Stimulated activated naive CD8-positive, alpha-beta T cell treated with anti-CD3 and anti-CD28 coated beads, Interleukin-15, amount 100 ng/mL, for 72 hours (primary cell): ENCODE results near the gene MYT1.
"Not testable (repeated sequence)": the region's sequence is repeated elsewhere in the genome, so short reads cannot be mapped to it uniquely, and the experiment has no call there.

ENCODE experiments used
- ATAC-seq: fragments of 150-1000 bp; cut with Tn5 transposase; 2 replicates; pipeline ENCODE4 v1.10.0; 2021; ENCODE audit warnings: mild to moderate bottlenecking, moderate library complexity
- DNase-seq, 2 donors: peaks; one replicate each; pipeline ENCODE4 v3.0.0; 2021 to 2022
- H3K27ac Mint-ChIP-seq, 2 donors: one replicate each; pipeline ENCODE4 v1.8.0; 2022; ENCODE audit warnings: mild to moderate bottlenecking in 2 of 2, mixed read lengths in 2 of 2, moderate library complexity in 2 of 2
- H3K27me3 Mint-ChIP-seq: one replicate; pipeline ENCODE4 v1.8.0; 2022; ENCODE audit warnings: mixed read lengths
- H3K4me1 Mint-ChIP-seq: one replicate; pipeline ENCODE4 v1.8.0; 2022; ENCODE audit warnings: mild to moderate bottlenecking, mixed read lengths
- H3K4me3 Mint-ChIP-seq, 2 donors: one replicate each; pipeline ENCODE4 v1.8.0; 2022; ENCODE audit warnings: mild to moderate bottlenecking in 2 of 2, mixed read lengths in 2 of 2, moderate library complexity in 1 of 2
- H3K9me3 Mint-ChIP-seq, 2 donors: one replicate each; pipeline ENCODE4 v1.8.0; 2022; ENCODE audit warnings: mixed read lengths in 2 of 2

Gene MYT1

GRCh38 chr20:64169091-64169560, 4.9 kb downstream of the MYT1 start:
- no peak for ATAC-seq
- no peaks in the 10 kb centered on the region for H3K9me3 Mint-ChIP-seq

GRCh38 chr20:64171211-64171610, 7.0 kb downstream of the MYT1 start:
- Mint-ChIP-seq H3K27me3 (peaks cover 49% of the 10 kb centered on the region), H3K4me1 (no peaks in the 10 kb centered on the region)
- no peak for ATAC-seq

More at GRCh38 chr20:64169091-64169560, 4.9 kb downstream of the MYT1 start:
- Mint-ChIP-seq H3K4me1 (no peaks in the 10 kb centered on the region), H3K4me3 (no peak overlapping the region), H3K27ac (no peak overlapping the region), H3K27me3 (peaks cover 70% of the 10 kb centered on the region)
- no peak for DNase-seq

GRCh38 chr20:64173116-64173515, 8.9 kb downstream of the MYT1 start:
- H3K27ac Mint-ChIP-seq, result no peak overlapping the region

More at GRCh38 chr20:64171211-64171610, 7.0 kb downstream of the MYT1 start:
- H3K9me3 Mint-ChIP-seq, result no peaks in the 10 kb centered on the region
- no peak overlapping the region for H3K27ac Mint-ChIP-seq
- DNase-seq, result no peak
- H3K4me3 Mint-ChIP-seq, result no peak overlapping the region

GRCh38 chr20:64176551-64176950, 12.3 kb downstream of the MYT1 start:
- ATAC-seq (no peak), DNase-seq (no peak)
- peak overlapping the region in 1 of 2 donors; percentile 21 for H3K27ac Mint-ChIP-seq
- H3K4me1 Mint-ChIP-seq, result no peaks in the 10 kb centered on the region
- peaks cover 5 to 10% of the 10 kb centered on the region in 2 donors for H3K9me3 Mint-ChIP-seq
- no peak overlapping the region for H3K4me3 Mint-ChIP-seq
- peaks cover 19% of the 10 kb centered on the region for H3K27me3 Mint-ChIP-seq

More at GRCh38 chr20:64173116-64173515, 8.9 kb downstream of the MYT1 start:
- Mint-ChIP-seq H3K27me3 (peaks cover 36% of the 10 kb centered on the region), H3K9me3 (no peaks in the 10 kb centered on the region), H3K4me3 (no peak overlapping the region), H3K4me1 (no peaks in the 10 kb centered on the region)
- DNase-seq, result no peak
- no peak for ATAC-seq

- H3K4me3 Mint-ChIP-seq, result no peak overlapping the region
- H3K27ac Mint-ChIP-seq, result no peak overlapping the region
- H3K9me3 Mint-ChIP-seq, result peaks cover 5 to 10% of the 10 kb centered on the region in 2 donors
- H3K4me1 Mint-ChIP-seq, result no peaks in the 10 kb centered on the region
- H3K27me3 Mint-ChIP-seq, result peaks cover 19% of the 10 kb centered on the region
- ATAC-seq (no peak), DNase-seq (no peak)
These were observed 12.7 kb downstream of the MYT1 start for GRCh38 chr20:64176971-64177370.

GRCh38 chr20:64177384-64177783, 13.1 kb downstream of the MYT1 start:
- ATAC-seq (peak; percentile 48), DNase-seq (no peak)
- no peaks in the 10 kb centered on the region for H3K4me1 Mint-ChIP-seq
- H3K9me3 Mint-ChIP-seq, result peaks cover 5 to 10% of the 10 kb centered on the region in 2 donors
- H3K27me3 Mint-ChIP-seq, result peaks cover 19% of the 10 kb centered on the region
- H3K27ac Mint-ChIP-seq, result no peak overlapping the region
- no peak overlapping the region for H3K4me3 Mint-ChIP-seq

- H3K4me1 Mint-ChIP-seq, result no peaks in the 10 kb centered on the region
- H3K9me3 Mint-ChIP-seq, result peaks cover 5 to 10% of the 10 kb centered on the region in 2 donors
- DNase-seq, result no peak
- ATAC-seq, result no peak
- no peak overlapping the region for H3K27ac Mint-ChIP-seq
- no peak overlapping the region for H3K4me3 Mint-ChIP-seq
- peaks cover 17% of the 10 kb centered on the region for H3K27me3 Mint-ChIP-seq
These were observed 13.5 kb downstream of the MYT1 start for GRCh38 chr20:64177787-64178186.

- not testable (repeated sequence) for H3K4me3 Mint-ChIP-seq, DNase-seq, H3K27ac Mint-ChIP-seq, ATAC-seq, H3K9me3 Mint-ChIP-seq, H3K4me1 Mint-ChIP-seq, H3K27me3 Mint-ChIP-seq
These were observed 14.7 kb downstream of the MYT1 start for GRCh38 chr20:64178925-64179324.

GRCh38 chr20:64179805-64180204, 15.6 kb downstream of the MYT1 start:
- peaks cover 6% of the 10 kb centered on the region for H3K27me3 Mint-ChIP-seq
- peaks cover 4% of the 10 kb centered on the region for H3K4me1 Mint-ChIP-seq
- no peak overlapping the region for H3K4me3 Mint-ChIP-seq
- no peak overlapping the region for H3K27ac Mint-ChIP-seq
- ATAC-seq, result no peak
- H3K9me3 Mint-ChIP-seq, result peaks cover 5 to 10% of the 10 kb centered on the region in 2 donors
- no peak for DNase-seq

- no peak for DNase-seq
- H3K9me3 Mint-ChIP-seq, result peaks cover 5 to 10% of the 10 kb centered on the region in 2 donors
- peaks cover 13% of the 10 kb centered on the region for H3K4me1 Mint-ChIP-seq
- H3K27me3 Mint-ChIP-seq, result peaks cover 6% of the 10 kb centered on the region
- no peak overlapping the region for H3K27ac Mint-ChIP-seq
- H3K4me3 Mint-ChIP-seq, result no peak overlapping the region
- peak; percentile 59 for ATAC-seq
These were observed 16.4 kb downstream of the MYT1 start for GRCh38 chr20:64180673-64181072.

- Mint-ChIP-seq H3K4me1 (peaks cover 13% of the 10 kb centered on the region), H3K27ac (peak overlapping the region in 1 of 2 donors; percentile 2), H3K27me3 (peaks cover 5% of the 10 kb centered on the region), H3K4me3 (no peak overlapping the region), H3K9me3 (peaks cover 5 to 10% of the 10 kb centered on the region in 2 donors)
- ATAC-seq, result no peak
- DNase-seq, result no peak
These were observed 17.1 kb downstream of the MYT1 start for GRCh38 chr20:64181391-64181790.

- Mint-ChIP-seq H3K4me3 (no peak overlapping the region), H3K27ac (no peak overlapping the region), H3K9me3 (peaks cover 5 to 10% of the 10 kb centered on the region in 2 donors), H3K27me3 (no peaks in the 10 kb centered on the region), H3K4me1 (peaks cover 13% of the 10 kb centered on the region)
- DNase-seq (no peak), ATAC-seq (no peak)
These were observed 18.1 kb downstream of the MYT1 start for GRCh38 chr20:64182146-64182865.

GRCh38 chr20:64183313-64183712, 19.1 kb downstream of the MYT1 start:
- Mint-ChIP-seq H3K27ac (no peak overlapping the region), H3K4me1 (peaks cover 13% of the 10 kb centered on the region), H3K9me3 (peaks cover 5 to 10% of the 10 kb centered on the region in 2 donors), H3K4me3 (no peak overlapping the region), H3K27me3 (no peaks in the 10 kb centered on the region)
- DNase-seq (no peak), ATAC-seq (no peak)

GRCh38 chr20:64184795-64185194, 20.5 kb downstream of the MYT1 start:
- H3K27ac Mint-ChIP-seq, result peak overlapping the region in 1 of 2 donors; percentile 19
- peaks cover 4 to 6% of the 10 kb centered on the region in 2 donors for H3K9me3 Mint-ChIP-seq
- peak overlapping the region in 1 of 2 donors; percentile 5 for H3K4me3 Mint-ChIP-seq
- DNase-seq (peak in 1 of 2 donors; percentile 36), ATAC-seq (peak; percentile 75)
- H3K4me1 Mint-ChIP-seq, result peaks cover 13% of the 10 kb centered on the region
- peaks cover 7% of the 10 kb centered on the region for H3K27me3 Mint-ChIP-seq

- no peaks in the 10 kb centered on the region for H3K9me3 Mint-ChIP-seq
- peak overlapping the region in 1 of 2 donors; percentile 19 for H3K27ac Mint-ChIP-seq
- ATAC-seq, result peak; percentile 63
- no peak for DNase-seq
- H3K4me3 Mint-ChIP-seq, result peak overlapping the region in 1 of 2 donors; percentile 43
- H3K27me3 Mint-ChIP-seq, result peaks cover 12% of the 10 kb centered on the region
- H3K4me1 Mint-ChIP-seq, result peaks cover 13% of the 10 kb centered on the region
These were observed 21.1 kb downstream of the MYT1 start for GRCh38 chr20:64185276-64185900.

- peaks cover 12% of the 10 kb centered on the region for H3K27me3 Mint-ChIP-seq
- no peak overlapping the region for H3K27ac Mint-ChIP-seq
- no peak for DNase-seq
- no peaks in the 10 kb centered on the region for H3K9me3 Mint-ChIP-seq
- H3K4me1 Mint-ChIP-seq, result peaks cover 13% of the 10 kb centered on the region
- ATAC-seq, result no peak
- H3K4me3 Mint-ChIP-seq, result no peak overlapping the region
These were observed 21.9 kb downstream of the MYT1 start for GRCh38 chr20:64186071-64186598.
